Measurements from ENCODE around the gene SHC2.

DNA sequence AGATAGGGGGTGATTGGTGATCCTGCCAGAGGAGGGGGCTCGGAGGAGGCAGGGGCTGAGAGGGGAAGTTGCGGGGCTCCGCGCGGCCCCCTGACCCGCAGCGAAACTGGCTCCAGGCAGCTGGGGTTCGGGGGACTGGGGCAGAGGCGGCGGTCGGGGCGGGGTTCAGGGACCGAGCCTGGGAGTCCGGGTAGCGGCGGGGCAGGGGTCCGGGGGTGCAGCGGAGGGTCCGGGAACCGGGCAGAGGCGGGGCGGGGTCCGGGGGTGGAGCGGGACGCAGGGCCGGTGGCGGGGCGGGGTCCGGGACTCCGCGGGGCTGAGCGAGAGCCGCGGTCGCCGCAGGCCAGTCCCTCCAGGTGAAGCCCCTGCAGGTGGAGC lies 36.6 kb upstream of the SHC2 start:
- TF ChIP-seq POLR2A (IDR thresholded peaks at IDR 0.05), result no peak
- TF ChIP-seq, protein P1, sequence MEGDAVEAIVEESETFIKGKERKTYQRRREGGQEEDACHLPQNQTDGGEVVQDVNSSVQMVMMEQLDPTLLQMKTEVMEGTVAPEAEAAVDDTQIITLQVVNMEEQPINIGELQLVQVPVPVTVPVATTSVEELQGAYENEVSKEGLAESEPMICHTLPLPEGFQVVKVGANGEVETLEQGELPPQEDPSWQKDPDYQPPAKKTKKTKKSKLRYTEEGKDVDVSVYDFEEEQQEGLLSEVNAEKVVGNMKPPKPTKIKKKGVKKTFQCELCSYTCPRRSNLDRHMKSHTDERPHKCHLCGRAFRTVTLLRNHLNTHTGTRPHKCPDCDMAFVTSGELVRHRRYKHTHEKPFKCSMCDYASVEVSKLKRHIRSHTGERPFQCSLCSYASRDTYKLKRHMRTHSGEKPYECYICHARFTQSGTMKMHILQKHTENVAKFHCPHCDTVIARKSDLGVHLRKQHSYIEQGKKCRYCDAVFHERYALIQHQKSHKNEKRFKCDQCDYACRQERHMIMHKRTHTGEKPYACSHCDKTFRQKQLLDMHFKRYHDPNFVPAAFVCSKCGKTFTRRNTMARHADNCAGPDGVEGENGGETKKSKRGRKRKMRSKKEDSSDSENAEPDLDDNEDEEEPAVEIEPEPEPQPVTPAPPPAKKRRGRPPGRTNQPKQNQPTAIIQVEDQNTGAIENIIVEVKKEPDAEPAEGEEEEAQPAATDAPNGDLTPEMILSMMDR (IDR thresholded peaks at IDR 0.05), result no peak
